Transverse colon (tissue), 4 donors: ENCODE results near the gene P2RY6. TPM values are rescaled to one million over a fixed set of nuclear protein-coding genes. Genes with fewer than 3 reads are reported as not detected.

ENCODE experiments used
- total RNA-seq, 4 donors: library from RNA; depleted of rRNA; stranded (reverse); fragments of >200 nt; gene quantifications; one replicate each; pipeline ENCODE4 v1.1.0, GENCODE V29; 2016

Gene P2RY6
- total RNA-seq, 4 donors from 2014 or later: 1.1 to 1.6 (median 1.4) TPM; not detected in 1

Other genes with a start within 250 kb of the P2RY6 start
- gene FCHSD2, start 130.0 kb upstream of the P2RY6 start, total RNA-seq: 10 to 100 TPM in 3 of 4 donors, 1 to 10 TPM in 1; 9.1 to 15.9 (median 15.0) TPM
- gene P2RY2, start 54.1 kb upstream of the P2RY6 start, total RNA-seq: 10 to 100 TPM in 3 of 4 donors, 1 to 10 TPM in 1; 8.6 to 21.4 (median 12.6) TPM
- gene ARHGEF17, start 35.9 kb downstream of the P2RY6 start, total RNA-seq: 10 to 100 TPM; 12.0 to 44.9 (median 27.1) TPM
- gene RELT, start 104.1 kb downstream of the P2RY6 start, total RNA-seq: 10 to 100 TPM in 1 of 4 donors, 1 to 10 TPM in 3; 2.0 to 10.1 (median 6.1) TPM